ENCODE data around the gene TRNP1. TPM values are rescaled to one million over a fixed set of nuclear protein-coding genes. Genes with fewer than 3 reads are reported as not detected.

TRNP1 gene
- total and polyA plus RNA-seq, 7 experiments from 2014 or later = 0.19 to 5.0 TPM; not detected in 5

- Histone ChIP-seq H3K27me3 (ENCODE audit: control insufficient read depth in 2 of 2, insufficient read depth in 2 of 2, low read length in 2 of 2) (no peaks in the 10 kb centered on the region), H3K4me1 (ENCODE audit: control insufficient read depth in 2 of 2, insufficient read depth in 2 of 2, low read length in 2 of 2) (no peaks in the 10 kb centered on the region), H3K4me3 (ENCODE audit: low read length) (no peak overlapping the region), H3K9me3 (ENCODE audit: control insufficient read depth in 2 of 3, low read length in 3 of 3) (no peaks in the 10 kb centered on the region), H3K36me3 (ENCODE audit: control insufficient read depth in 2 of 3, insufficient read depth in 3 of 3, low read length in 3 of 3) (no peaks in the 10 kb centered on the region), H3K27ac (ENCODE audit: low read depth, low read length) (no peak overlapping the region)
- no peak for DNase-seq
- Mint-ChIP-seq H3K9me3 (peaks cover 0 to 2% (median 0%) of the 10 kb centered on the region in 11 donors), H3K27me3 (peaks cover 0 to 10% (median 5%) of the 10 kb centered on the region in 5 donors), H3K4me3 (no peak overlapping the region), H3K27ac (no peak overlapping the region), H3K36me3 (no peaks in the 10 kb centered on the region), H3K4me1 (peaks cover 0 to 4% (median 0%) of the 10 kb centered on the region in 7 donors)
- ATAC-seq = no peak
- ChIA-PET CTCF (interaction anchor here (0.6 kb wide), 1 partner anchor 303 kb away, joined by 5 read pairs; no protein-coding TSS in a partner anchor), POLR2A (no interaction called here)
- intact Hi-C loops (cut with micrococcal nuclease) = no loop called here
These were observed 36.0 kb downstream of the TRNP1 start for GRCh38 chr1:27029517-27029916.

DNA sequence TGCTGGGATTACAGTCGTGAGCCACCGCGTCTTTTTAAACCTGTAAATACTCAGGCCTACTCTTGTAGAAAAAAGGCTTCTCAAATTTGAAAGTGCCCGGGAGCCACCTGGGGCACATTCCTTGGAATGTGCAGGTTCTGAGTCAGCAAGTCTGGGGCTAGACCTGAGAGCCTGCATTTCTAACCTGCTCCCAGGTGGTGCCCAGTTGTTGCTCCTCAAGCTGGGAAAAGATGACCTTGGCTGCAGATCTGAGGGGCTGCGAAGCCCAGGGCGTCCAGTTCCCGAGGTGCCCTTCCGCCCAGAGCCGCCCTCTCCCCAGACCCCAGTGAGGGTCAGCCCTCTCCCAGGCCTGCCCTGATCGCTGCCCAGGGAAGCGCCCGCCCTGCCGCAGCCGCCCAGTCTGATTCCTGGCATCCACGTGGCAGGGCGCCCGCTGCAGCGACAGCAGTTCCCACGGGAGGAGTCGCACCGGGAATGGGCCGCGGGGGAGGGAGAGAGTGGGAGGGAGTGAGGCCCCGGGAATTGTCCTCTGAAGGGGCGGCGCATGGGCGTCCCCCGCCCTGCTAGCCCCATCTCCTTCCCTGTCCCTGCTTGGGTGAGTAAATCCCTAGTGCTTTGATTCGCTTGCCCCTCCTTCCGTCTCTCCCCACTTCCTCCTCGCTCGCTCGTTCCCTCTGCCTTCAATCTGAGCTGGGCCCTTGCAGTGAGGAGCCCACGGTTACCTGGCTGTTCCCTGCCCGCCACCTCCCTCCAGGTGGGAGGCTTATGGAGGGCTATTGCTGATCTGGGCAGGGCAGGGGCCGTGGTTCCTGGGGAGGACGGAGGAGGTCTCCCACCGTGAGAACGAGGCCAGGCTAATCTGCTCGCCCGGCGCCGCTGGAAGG is 38.0 kb downstream of the TRNP1 start:
- intact Hi-C loops (cut with micrococcal nuclease) = no loop called here
- no peaks in the 10 kb centered on the region for H3K36me3 Mint-ChIP-seq
- H3K4me3 ChIP-seq (ENCODE audit: low read length) = no peak overlapping the region
- no peaks in the 10 kb centered on the region for H3K27me3 ChIP-seq (ENCODE audit: control insufficient read depth in 2 of 2, insufficient read depth in 2 of 2, low read length in 2 of 2)
- H3K27ac Mint-ChIP-seq = no peak overlapping the region
- ATAC-seq = no peak
- H3K36me3 ChIP-seq (ENCODE audit: control insufficient read depth in 2 of 3, insufficient read depth in 3 of 3, low read length in 3 of 3) = no peaks in the 10 kb centered on the region
- ChIA-PET POLR2A (no interaction called here), CTCF (no interaction called here)
- peaks cover 0 to 4% (median 0%) of the 10 kb centered on the region in 7 donors for H3K4me1 Mint-ChIP-seq
- no peak overlapping the region for H3K27ac ChIP-seq (ENCODE audit: low read depth, low read length)
- no peak for DNase-seq
- H3K27me3 Mint-ChIP-seq = peaks cover 0 to 10% (median 5%) of the 10 kb centered on the region in 5 donors
- no peaks in the 10 kb centered on the region for H3K9me3 ChIP-seq (ENCODE audit: control insufficient read depth in 2 of 3, low read length in 3 of 3)
- H3K4me3 Mint-ChIP-seq = peak overlapping the region in 3 of 10 donors; percentile 27 to 31 (median 29)
- H3K4me1 ChIP-seq (ENCODE audit: control insufficient read depth in 2 of 2, insufficient read depth in 2 of 2, low read length in 2 of 2) = no peaks in the 10 kb centered on the region
- peaks cover 0 to 2% (median 0%) of the 10 kb centered on the region in 11 donors for H3K9me3 Mint-ChIP-seq

DNA sequence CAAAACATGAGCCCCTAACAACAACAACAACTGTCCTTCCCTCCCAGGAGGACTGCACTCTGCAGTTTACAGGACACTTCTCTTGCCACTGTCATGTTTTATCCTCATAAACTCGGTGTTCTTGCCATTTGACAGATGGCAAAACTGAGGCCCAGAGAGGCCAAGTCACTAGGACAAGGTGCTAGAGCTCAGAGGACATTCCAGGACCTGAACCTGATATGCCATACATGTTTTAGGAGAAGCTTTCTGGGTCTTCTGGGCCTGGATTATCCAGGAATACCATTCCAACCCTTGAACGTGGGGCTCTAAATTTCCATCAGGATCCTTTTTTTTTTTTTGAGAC is 38.6 kb downstream of the TRNP1 start:
- DNase-seq (no peak), ATAC-seq (no peak)
- Mint-ChIP-seq H3K27ac (no peak overlapping the region), H3K27me3 (peaks cover 0 to 8% (median 3%) of the 10 kb centered on the region in 5 donors), H3K4me3 (peak overlapping the region in 1 of 10 donors; percentile 27), H3K36me3 (no peaks in the 10 kb centered on the region), H3K9me3 (peaks cover 0 to 2% (median 0%) of the 10 kb centered on the region in 11 donors), H3K4me1 (peaks cover 0 to 4% (median 0%) of the 10 kb centered on the region in 7 donors)
- no peaks in the 10 kb centered on the region for H3K27me3 ChIP-seq (ENCODE audit: control insufficient read depth in 2 of 2, insufficient read depth in 2 of 2, low read length in 2 of 2)
- CTCF ChIA-PET = no interaction called here
- H3K36me3 ChIP-seq (ENCODE audit: control insufficient read depth in 2 of 3, insufficient read depth in 3 of 3, low read length in 3 of 3) = no peaks in the 10 kb centered on the region
- H3K4me3 ChIP-seq (ENCODE audit: low read length) = no peak overlapping the region
- intact Hi-C loops (cut with micrococcal nuclease) = no loop called here
- H3K9me3 ChIP-seq (ENCODE audit: control insufficient read depth in 2 of 3, low read length in 3 of 3) = no peaks in the 10 kb centered on the region
- H3K4me1 ChIP-seq (ENCODE audit: control insufficient read depth in 2 of 2, insufficient read depth in 2 of 2, low read length in 2 of 2) = no peaks in the 10 kb centered on the region
- H3K27ac ChIP-seq (ENCODE audit: low read depth, low read length) = no peak overlapping the region
- POLR2A ChIA-PET = no interaction called here

- Histone ChIP-seq H3K27ac (ENCODE audit: low read depth, low read length) (no peak overlapping the region), H3K4me3 (ENCODE audit: low read length) (no peak overlapping the region), H3K36me3 (ENCODE audit: control insufficient read depth in 2 of 3, insufficient read depth in 3 of 3, low read length in 3 of 3) (no peaks in the 10 kb centered on the region), H3K4me1 (ENCODE audit: control insufficient read depth in 2 of 2, insufficient read depth in 2 of 2, low read length in 2 of 2) (no peaks in the 10 kb centered on the region), H3K9me3 (ENCODE audit: control insufficient read depth in 2 of 3, low read length in 3 of 3) (no peaks in the 10 kb centered on the region), H3K27me3 (ENCODE audit: control insufficient read depth in 2 of 2, insufficient read depth in 2 of 2, low read length in 2 of 2) (no peaks in the 10 kb centered on the region)
- no peaks in the 10 kb centered on the region for H3K36me3 Mint-ChIP-seq
- ChIA-PET POLR2A (no interaction called here), CTCF (interaction anchor here (0.6 kb wide), 1 partner anchor 1353 kb away, joined by 3 read pairs; no protein-coding TSS in a partner anchor)
- peaks cover 0 to 4% (median 0%) of the 10 kb centered on the region in 5 donors for H3K27me3 Mint-ChIP-seq
- peaks cover 0 to 4% (median 0%) of the 10 kb centered on the region in 7 donors for H3K4me1 Mint-ChIP-seq
- H3K4me3 Mint-ChIP-seq = no peak overlapping the region
- ATAC-seq (no peak), DNase-seq (no peak)
- H3K27ac Mint-ChIP-seq = no peak overlapping the region
- intact Hi-C loops (cut with micrococcal nuclease) = no loop called here
- H3K9me3 Mint-ChIP-seq = no peaks in the 10 kb centered on the region
These were observed 39.7 kb downstream of the TRNP1 start for GRCh38 chr1:27033043-27033746.

DNA sequence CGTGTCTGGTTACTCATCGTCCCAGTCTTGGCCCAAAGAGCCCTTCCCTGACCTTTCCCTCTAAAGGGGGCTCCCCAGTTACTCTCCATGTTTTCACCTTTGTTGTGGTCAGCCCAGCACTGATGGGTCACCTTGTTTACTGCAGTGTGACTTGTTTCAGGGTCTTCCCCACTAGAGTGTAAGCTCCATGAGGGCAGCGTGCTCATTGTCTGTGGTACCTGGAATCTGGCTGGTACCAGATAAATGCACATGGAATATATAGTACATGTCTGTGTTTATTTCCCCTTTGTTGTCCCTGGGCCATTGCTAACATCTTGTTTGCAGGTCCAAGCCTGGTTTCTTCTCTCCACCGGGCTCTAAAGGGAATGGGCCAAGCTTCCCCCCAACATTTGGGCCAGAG is 41.9 kb downstream of the TRNP1 start:
- H3K4me3 Mint-ChIP-seq = no peak overlapping the region
- no peak for ATAC-seq
- peaks cover 0 to 4% (median 0%) of the 10 kb centered on the region in 5 donors for H3K27me3 Mint-ChIP-seq
- Histone ChIP-seq H3K36me3 (ENCODE audit: control insufficient read depth in 2 of 3, insufficient read depth in 3 of 3, low read length in 3 of 3) (no peaks in the 10 kb centered on the region), H3K4me3 (ENCODE audit: low read length) (no peak overlapping the region), H3K4me1 (ENCODE audit: control insufficient read depth in 2 of 2, insufficient read depth in 2 of 2, low read length in 2 of 2) (no peaks in the 10 kb centered on the region), H3K27me3 (ENCODE audit: control insufficient read depth in 2 of 2, insufficient read depth in 2 of 2, low read length in 2 of 2) (no peaks in the 10 kb centered on the region), H3K27ac (ENCODE audit: low read depth, low read length) (no peak overlapping the region), H3K9me3 (ENCODE audit: control insufficient read depth in 2 of 3, low read length in 3 of 3) (no peaks in the 10 kb centered on the region)
- POLR2A ChIA-PET = no interaction called here
- CTCF ChIA-PET = interaction anchor here (0.6 to 1.3 kb wide), 3 partner anchors 9 to 249 kb away, joined by 3 to 4 read pairs (median 3); no protein-coding TSS in a partner anchor
- H3K9me3 Mint-ChIP-seq = no peaks in the 10 kb centered on the region
- peaks cover 0 to 4% (median 0%) of the 10 kb centered on the region in 7 donors for H3K4me1 Mint-ChIP-seq
- no peak overlapping the region for H3K27ac Mint-ChIP-seq
- intact Hi-C loops (cut with micrococcal nuclease) = no loop called here
- no peak for DNase-seq
- H3K36me3 Mint-ChIP-seq = no peaks in the 10 kb centered on the region

GRCh38 chr1:27036718-27037117 is 43.2 kb downstream of the TRNP1 start:
- H3K36me3 Mint-ChIP-seq = no peaks in the 10 kb centered on the region
- H3K4me1 Mint-ChIP-seq = peaks cover 0 to 3% (median 0%) of the 10 kb centered on the region in 7 donors
- H3K4me3 Mint-ChIP-seq = no peak overlapping the region
- Histone ChIP-seq H3K36me3 (ENCODE audit: control insufficient read depth in 2 of 3, insufficient read depth in 3 of 3, low read length in 3 of 3) (no peaks in the 10 kb centered on the region), H3K4me3 (ENCODE audit: low read length) (no peak overlapping the region), H3K27me3 (ENCODE audit: control insufficient read depth in 2 of 2, insufficient read depth in 2 of 2, low read length in 2 of 2) (no peaks in the 10 kb centered on the region), H3K27ac (ENCODE audit: low read depth, low read length) (no peak overlapping the region), H3K9me3 (ENCODE audit: control insufficient read depth in 2 of 3, low read length in 3 of 3) (no peaks in the 10 kb centered on the region), H3K4me1 (ENCODE audit: control insufficient read depth in 2 of 2, insufficient read depth in 2 of 2, low read length in 2 of 2) (no peaks in the 10 kb centered on the region)
- CTCF ChIA-PET = interaction anchor here (0.6 to 1.2 kb wide), 3 partner anchors 11 to 1122 kb away, joined by 3 to 4 read pairs (median 3); no protein-coding TSS in a partner anchor
- intact Hi-C loops (cut with micrococcal nuclease) = no loop called here
- POLR2A ChIA-PET = interaction anchor here (0.6 kb wide), 1 partner anchor 425 kb away, joined by 3 read pairs; no protein-coding TSS in a partner anchor
- DNase-seq (no peak), ATAC-seq (no peak)
- peaks cover 0 to 2% (median 0%) of the 10 kb centered on the region in 5 donors for H3K27me3 Mint-ChIP-seq
- no peaks in the 10 kb centered on the region for H3K9me3 Mint-ChIP-seq
- H3K27ac Mint-ChIP-seq = no peak overlapping the region

Data from naive thymus-derived CD4-positive, alpha-beta T cell (primary cell).